Caco-2 (cell line): ENCODE results near the gene IFITM2. TPM values are rescaled to one million over a fixed set of nuclear protein-coding genes. Genes with fewer than 3 reads are reported as not detected.

Experiments
- BruUV-seq: library from RNA; stranded (reverse); fragments of 400-500 nt; replicated peaks from 2 replicates; lab custom pipeline; 2021; lab: Mats Ljungman, UMichigan
- CTCF ChIA-PET: fragments of 300-600 bp; sonication (Branson Sonifier 250); formaldehyde crosslinking; loops from one replicate; lab custom pipeline; 2022; ENCODE audit warnings: antibody characterized with exemption; lab: Charles Lee
- POLR2A ChIA-PET: fragments of 300-600 bp; sonication (Branson Sonifier 250); formaldehyde crosslinking; loops from one replicate; lab custom pipeline; 2022; ENCODE audit warnings: antibody characterized with exemption; lab: Charles Lee
- DNase-seq, 2 experiments: peaks; one replicate each; pipeline versions ENCODE4 v3.0.0 to v3.0.0-alpha.2; 2020 to 2022
- H3K27me3 ChIP-seq: replicated peaks from 2 replicates; pipeline ENCODE4 v1.6.0; 2011; ENCODE audit warnings: low read length; ENCODE audit not compliant: control insufficient read depth, insufficient read depth
- H3K36me3 ChIP-seq: 2 replicates; pipeline ENCODE4 v1.5.1; 2011; ENCODE audit warnings: low read length; ENCODE audit not compliant: control insufficient read depth, insufficient read depth
- H3K4me1 ChIP-seq: fragments of 250-450 bp; sonication (Bioruptor Pico); 2 replicates; pipeline ENCODE4 v1.5.1; 2020; ENCODE audit warnings: mild to moderate bottlenecking
- H3K4me3 ChIP-seq: 2 replicates; pipeline ENCODE4 v1.5.1; 2011; ENCODE audit warnings: low read depth, mild to moderate bottlenecking, control low read depth, low read length
- H3K9me3 ChIP-seq: fragments of 250-450 bp; sonication (Bioruptor Pico); 2 replicates; pipeline ENCODE4 v1.5.1; 2020; ENCODE audit warnings: mild to moderate bottlenecking, moderate library complexity
- H3K27ac Mint-ChIP-seq: one replicate; pipeline ENCODE4 v1.8.0; 2022; ENCODE audit warnings: mixed read lengths; ENCODE audit not compliant: unreplicated experiment
- H3K27me3 Mint-ChIP-seq: one replicate; pipeline ENCODE4 v1.8.0; 2022; ENCODE audit warnings: mixed read lengths; ENCODE audit not compliant: insufficient read depth, unreplicated experiment
- H3K36me3 Mint-ChIP-seq: one replicate; pipeline ENCODE4 v1.8.0; 2022; ENCODE audit warnings: mild to moderate bottlenecking, mixed read lengths; ENCODE audit not compliant: insufficient read depth, unreplicated experiment
- H3K4me1 Mint-ChIP-seq: one replicate; pipeline ENCODE4 v1.8.0; 2022; ENCODE audit warnings: low read depth, mixed read lengths; ENCODE audit not compliant: unreplicated experiment
- H3K4me3 Mint-ChIP-seq: one replicate; pipeline ENCODE4 v1.8.0; 2022; ENCODE audit warnings: mild to moderate bottlenecking, moderate library complexity, mixed read lengths; ENCODE audit not compliant: unreplicated experiment
- H3K9me3 Mint-ChIP-seq: one replicate; pipeline ENCODE4 v1.8.0; 2022; ENCODE audit warnings: mixed read lengths; ENCODE audit not compliant: unreplicated experiment
- intact Hi-C: fragments of 100-400 bp; cut with micrococcal nuclease; formaldehyde crosslinking; loops from one replicate; pipeline ENCODE4 v1.10.0; 2022; ENCODE audit not compliant: unreplicated experiment
- total RNA-seq: library from RNA; stranded (reverse); gene quantifications from 2 replicates; pipeline ENCODE4 v1.2.3, GENCODE V29; 2022
- TF ChIP-seq, protein P1 (sequence below), 2 experiments: fragments of 200-600 bp in 1 of 2; IDR thresholded peaks; 1 replicate in 1 of 2; 2 replicates in 1 of 2; pipeline versions ENCODE4 v1.5.1 to v1.8.0; 2011 to 2022; ENCODE audit warnings: antibody characterized with exemption in 1 of 2, control low read depth in 1 of 2, inconsistent platforms in 1 of 2, low read depth in 1 of 2, low read length in 1 of 2, mild to moderate bottlenecking in 1 of 2, moderate library complexity in 1 of 2; ENCODE audit not compliant: insufficient read depth in 1 of 2, severe bottlenecking in 1 of 2, unreplicated experiment in 1 of 2

Gene IFITM2
- total RNA-seq, 1 experiment from 2014 or later, result 7.3 TPM

DNA sequence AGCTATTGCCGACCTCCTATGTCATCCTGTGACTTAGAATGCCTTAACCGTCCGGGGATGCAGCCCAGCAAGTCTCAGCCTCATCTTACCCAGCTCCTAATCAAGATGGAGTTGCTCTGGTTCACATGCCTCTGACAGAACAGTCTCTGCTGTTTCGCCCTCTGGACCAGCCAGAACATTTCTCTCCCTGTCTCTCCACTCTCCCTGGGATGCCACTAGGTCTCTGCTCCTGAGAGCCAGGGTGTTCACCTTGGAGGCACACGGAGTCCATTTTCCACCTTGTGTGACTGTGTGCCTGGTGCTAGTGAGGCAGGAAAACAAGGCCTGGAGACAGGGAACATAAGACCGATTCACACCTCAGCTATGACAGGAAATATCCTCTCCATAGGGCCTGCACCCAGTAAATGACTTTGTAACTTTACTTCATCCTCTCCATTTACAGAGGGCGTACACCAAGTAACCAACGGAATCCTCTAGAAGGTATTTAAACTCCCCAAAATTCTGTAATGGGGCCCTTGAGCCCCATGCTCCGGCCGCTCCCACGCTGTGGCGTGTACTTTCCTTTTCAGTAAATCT lies 44.9 kb downstream of the IFITM2 start:
- ChIA-PET CTCF (interaction anchor here (4.0 kb wide), 1 partner anchor 102 kb away, joined by 15 read pairs; no protein-coding TSS in a partner anchor), POLR2A (no interaction called here)
- H3K4me1 Mint-ChIP-seq, result peaks cover 32% of the 10 kb centered on the region
- H3K4me1 ChIP-seq, result peaks cover 36% of the 10 kb centered on the region
- H3K36me3 Mint-ChIP-seq, result no peaks in the 10 kb centered on the region
- no peaks in the 10 kb centered on the region for H3K9me3 Mint-ChIP-seq
- H3K27me3 ChIP-seq, result no peaks in the 10 kb centered on the region
- TF ChIP-seq, protein P1, sequence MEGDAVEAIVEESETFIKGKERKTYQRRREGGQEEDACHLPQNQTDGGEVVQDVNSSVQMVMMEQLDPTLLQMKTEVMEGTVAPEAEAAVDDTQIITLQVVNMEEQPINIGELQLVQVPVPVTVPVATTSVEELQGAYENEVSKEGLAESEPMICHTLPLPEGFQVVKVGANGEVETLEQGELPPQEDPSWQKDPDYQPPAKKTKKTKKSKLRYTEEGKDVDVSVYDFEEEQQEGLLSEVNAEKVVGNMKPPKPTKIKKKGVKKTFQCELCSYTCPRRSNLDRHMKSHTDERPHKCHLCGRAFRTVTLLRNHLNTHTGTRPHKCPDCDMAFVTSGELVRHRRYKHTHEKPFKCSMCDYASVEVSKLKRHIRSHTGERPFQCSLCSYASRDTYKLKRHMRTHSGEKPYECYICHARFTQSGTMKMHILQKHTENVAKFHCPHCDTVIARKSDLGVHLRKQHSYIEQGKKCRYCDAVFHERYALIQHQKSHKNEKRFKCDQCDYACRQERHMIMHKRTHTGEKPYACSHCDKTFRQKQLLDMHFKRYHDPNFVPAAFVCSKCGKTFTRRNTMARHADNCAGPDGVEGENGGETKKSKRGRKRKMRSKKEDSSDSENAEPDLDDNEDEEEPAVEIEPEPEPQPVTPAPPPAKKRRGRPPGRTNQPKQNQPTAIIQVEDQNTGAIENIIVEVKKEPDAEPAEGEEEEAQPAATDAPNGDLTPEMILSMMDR (IDR thresholded peaks at IDR 0.05; ENCODE audit: insufficient read depth in 1 of 2, low read depth in 1 of 2, low read length in 1 of 2, severe bottlenecking in 1 of 2, unreplicated experiment in 1 of 2), result no peak
- no TSS peak for BruUV-seq
- no peak for DNase-seq
- no peak overlapping the region for H3K4me3 Mint-ChIP-seq
- no peak overlapping the region for H3K4me3 ChIP-seq
- H3K36me3 ChIP-seq, result no peaks in the 10 kb centered on the region
- intact Hi-C loops, result no loop called here
- H3K27ac Mint-ChIP-seq, result no peak overlapping the region
- H3K27me3 Mint-ChIP-seq, result no peaks in the 10 kb centered on the region
- H3K9me3 ChIP-seq, result no peaks in the 10 kb centered on the region; the same call in 1 of the 2 replicates

DNA sequence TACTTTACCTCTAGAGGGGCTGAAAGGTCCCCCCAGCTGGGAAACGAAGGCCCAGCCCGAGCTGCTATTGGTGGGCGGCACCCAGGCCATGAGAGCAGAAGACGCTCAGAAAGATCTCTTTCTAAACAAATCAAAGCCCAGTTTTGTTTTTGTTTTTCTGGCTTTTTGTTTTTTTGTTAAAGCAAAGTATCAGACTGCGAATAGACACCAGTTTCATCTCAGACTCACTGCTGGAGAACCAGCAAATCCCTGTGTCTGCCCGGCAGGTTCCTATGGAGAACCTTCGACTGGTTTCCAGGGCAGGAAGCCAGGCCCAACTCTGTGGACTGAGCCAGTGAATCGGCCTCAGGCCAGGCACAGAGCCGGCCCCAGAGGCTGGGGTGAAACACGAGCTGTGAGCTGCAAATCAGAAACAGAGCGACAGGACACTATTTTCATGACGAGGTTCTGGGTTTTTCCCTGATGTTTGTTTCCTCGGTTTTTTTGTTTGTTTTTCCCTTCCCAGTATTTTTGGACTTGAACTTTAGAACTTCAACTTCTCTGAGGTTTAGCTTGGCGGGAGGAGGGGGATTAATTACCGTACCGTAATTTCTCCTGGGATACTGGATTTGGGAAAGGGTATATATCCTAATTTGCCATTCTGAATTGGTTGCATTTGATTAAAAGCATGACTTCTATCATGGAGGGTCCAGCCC lies 45.7 kb downstream of the IFITM2 start:
- intact Hi-C loops, result no loop called here
- DNase-seq, result no peak
- H3K9me3 ChIP-seq, result no peaks in the 10 kb centered on the region; the same call in 1 of the 2 replicates
- H3K4me3 ChIP-seq, result no peak overlapping the region
- Mint-ChIP-seq H3K4me1 (peaks cover 32% of the 10 kb centered on the region), H3K4me3 (no peak overlapping the region), H3K27me3 (no peaks in the 10 kb centered on the region), H3K27ac (peak overlapping the region; percentile 28), H3K9me3 (no peaks in the 10 kb centered on the region), H3K36me3 (no peaks in the 10 kb centered on the region)
- ChIA-PET POLR2A (no interaction called here), CTCF (interaction anchor here (4.0 kb wide), 1 partner anchor 103 kb away, joined by 15 read pairs; no protein-coding TSS in a partner anchor)
- no peaks in the 10 kb centered on the region for H3K27me3 ChIP-seq
- no peaks in the 10 kb centered on the region for H3K36me3 ChIP-seq
- BruUV-seq, result no TSS peak
- TF ChIP-seq, protein P1 (IDR thresholded peaks at IDR 0.05; ENCODE audit: insufficient read depth in 1 of 2, low read depth in 1 of 2, low read length in 1 of 2, severe bottlenecking in 1 of 2, unreplicated experiment in 1 of 2), result no peak
- peaks cover 36% of the 10 kb centered on the region for H3K4me1 ChIP-seq

DNA sequence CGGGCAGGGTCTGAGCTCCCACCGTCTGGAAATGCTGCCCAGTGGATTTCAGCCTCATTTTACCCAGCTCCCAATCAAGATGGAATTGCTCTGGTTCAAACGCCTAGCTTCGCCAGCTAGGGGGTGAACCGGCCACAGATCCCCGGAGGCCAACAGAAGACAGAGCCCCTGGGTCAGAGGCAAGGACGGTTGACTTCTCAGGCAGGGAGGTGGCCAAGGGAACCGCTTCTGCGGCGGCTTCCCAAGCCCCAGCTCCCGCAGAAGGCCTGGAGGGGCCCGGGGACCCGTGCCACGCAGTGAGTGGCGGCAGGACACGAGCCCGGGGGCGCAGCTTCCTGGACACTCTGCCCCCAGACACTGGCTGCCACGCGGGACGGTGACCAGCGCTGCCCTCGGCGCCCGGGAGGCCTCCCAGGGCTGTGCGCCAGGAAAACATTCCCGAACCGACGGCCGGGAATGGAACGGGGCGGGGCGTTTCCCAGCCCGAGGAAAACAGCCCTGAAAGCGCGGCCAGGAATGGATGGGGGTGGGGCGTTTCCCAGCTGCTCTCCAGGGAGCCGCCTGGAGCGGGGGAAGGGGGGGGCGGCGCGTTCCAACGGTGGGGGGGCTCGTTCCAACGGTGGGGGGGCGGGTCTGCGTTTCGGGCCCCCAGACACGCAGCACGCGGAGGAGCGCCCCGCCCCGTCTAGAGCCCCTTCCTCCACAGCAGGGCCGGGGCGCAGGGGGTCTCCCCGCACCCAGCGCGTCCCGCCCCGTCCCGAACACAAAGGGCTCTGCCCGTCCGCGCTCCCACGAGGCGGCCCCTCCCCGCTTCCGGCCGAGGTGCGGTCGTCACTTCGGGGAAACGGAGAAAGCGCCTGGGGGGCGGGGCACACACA lies 48.2 kb downstream of the IFITM2 start:
- peaks cover 29% of the 10 kb centered on the region for H3K4me1 ChIP-seq
- DNase-seq, result peak; percentile 94 to 95

More for the DNA sequence above, 48.2 kb downstream of the IFITM2 start:
- Mint-ChIP-seq H3K36me3 (no peaks in the 10 kb centered on the region), H3K27me3 (no peaks in the 10 kb centered on the region), H3K4me3 (peak overlapping the region; percentile 52), H3K4me1 (peaks cover 20% of the 10 kb centered on the region), H3K9me3 (no peaks in the 10 kb centered on the region), H3K27ac (peak overlapping the region; percentile 46)
- TSS peak; percentile 94 for BruUV-seq
- POLR2A ChIA-PET, result interaction anchor here (0.5 to 1.8 kb wide), 13 partner anchors 15 to 213 kb away, joined by 3 to 10 read pairs (median 4); partner anchors contain the start of genes BET1L, IFITM2, PKP3 and RIC8A
- no peaks in the 10 kb centered on the region; the same call in 1 of the 2 replicates for H3K9me3 ChIP-seq
- no peaks in the 10 kb centered on the region for H3K36me3 ChIP-seq
- H3K4me3 ChIP-seq, result peak overlapping the region; percentile 57
- TF ChIP-seq, protein P1 (IDR thresholded peaks at IDR 0.05; ENCODE audit: insufficient read depth in 1 of 2, low read depth in 1 of 2, low read length in 1 of 2, severe bottlenecking in 1 of 2, unreplicated experiment in 1 of 2), result no peak
- intact Hi-C loops, result loop anchor here (5.0 kb wide), 1 partner anchor 49 kb away; the partner anchor contains the start of gene IFITM2
- H3K27me3 ChIP-seq, result no peaks in the 10 kb centered on the region
- CTCF ChIA-PET, result interaction anchor here (0.6 to 4.0 kb wide), 13 partner anchors 16 to 149 kb away, joined by 3 to 15 read pairs (median 5); partner anchors contain the start of genes BET1L and RIC8A
